ENCODE measurements around the gene MPP1.

MPP1 gene

DNA sequence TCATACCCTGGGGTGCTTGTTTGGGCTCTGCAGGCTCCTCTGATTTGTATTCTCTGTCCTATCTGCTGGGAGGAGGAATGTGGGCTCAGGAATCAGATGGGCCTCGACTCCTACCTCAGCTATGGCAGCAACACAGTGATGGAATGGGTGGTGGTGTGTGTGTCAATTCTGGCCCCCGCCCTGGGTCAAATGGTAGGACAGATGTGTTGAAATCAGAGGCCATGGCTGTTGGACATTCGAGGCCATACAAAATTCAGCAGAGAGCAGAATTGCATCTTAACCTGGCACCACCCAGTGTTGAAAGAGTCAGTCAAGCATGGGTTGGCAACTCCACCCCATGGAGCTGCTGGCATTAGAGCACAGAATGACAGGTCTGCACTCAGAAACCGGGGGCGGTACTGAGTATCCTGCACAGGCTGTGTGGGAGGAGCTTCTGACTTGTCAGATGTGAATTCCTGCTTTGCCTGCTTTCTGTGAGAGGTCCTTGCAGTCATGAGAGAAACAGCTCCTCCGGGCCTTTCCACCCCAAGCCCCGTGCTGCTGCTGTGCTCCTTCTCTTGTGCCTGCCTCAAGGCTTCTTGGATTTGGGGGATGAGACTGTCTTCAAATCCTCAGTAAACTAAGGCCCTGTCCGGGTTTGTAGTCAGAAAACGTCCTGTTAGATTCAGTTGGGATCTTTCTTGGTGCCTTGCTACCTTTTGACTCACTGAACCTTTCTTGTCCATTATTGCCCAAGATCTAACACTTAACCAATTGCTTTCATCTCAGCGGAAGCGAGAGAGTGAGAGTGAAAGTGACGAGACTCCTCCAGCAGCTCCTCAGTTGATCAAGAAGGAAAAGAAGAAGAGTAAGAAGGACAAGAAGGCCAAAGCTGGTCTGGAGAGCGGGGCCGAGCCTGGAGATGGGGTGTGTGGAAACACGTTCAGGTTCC lies 29.6 kb downstream of the MPP1 start:
- peak in 1 of 2 donors; percentile 23 for DNase-seq (ENCODE audit: extremely low read depth in 1 of 2, low read depth in 1 of 2)

DNA sequence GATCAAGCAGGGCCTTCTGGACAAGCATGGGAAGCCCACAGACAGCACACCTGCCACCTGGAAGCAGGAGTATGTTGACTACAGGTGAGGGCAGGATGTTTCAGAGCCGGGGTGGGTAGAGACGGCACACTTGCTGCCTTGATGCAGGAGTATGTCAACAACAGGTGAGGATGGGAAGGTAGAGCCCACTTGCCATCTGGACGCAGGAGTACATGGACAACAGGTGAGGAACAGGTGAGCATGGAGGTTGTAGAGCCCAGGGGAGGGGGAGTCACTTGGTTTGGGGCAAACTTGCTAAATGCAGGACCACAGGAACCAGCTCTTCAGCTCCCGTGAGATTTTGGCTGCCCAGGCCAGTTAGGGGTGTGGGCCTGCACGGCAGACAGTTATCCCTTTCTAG lies 30.7 kb downstream of the MPP1 start:
- DNase-seq (ENCODE audit: extremely low read depth in 1 of 2, low read depth in 1 of 2): no peak

DNA sequence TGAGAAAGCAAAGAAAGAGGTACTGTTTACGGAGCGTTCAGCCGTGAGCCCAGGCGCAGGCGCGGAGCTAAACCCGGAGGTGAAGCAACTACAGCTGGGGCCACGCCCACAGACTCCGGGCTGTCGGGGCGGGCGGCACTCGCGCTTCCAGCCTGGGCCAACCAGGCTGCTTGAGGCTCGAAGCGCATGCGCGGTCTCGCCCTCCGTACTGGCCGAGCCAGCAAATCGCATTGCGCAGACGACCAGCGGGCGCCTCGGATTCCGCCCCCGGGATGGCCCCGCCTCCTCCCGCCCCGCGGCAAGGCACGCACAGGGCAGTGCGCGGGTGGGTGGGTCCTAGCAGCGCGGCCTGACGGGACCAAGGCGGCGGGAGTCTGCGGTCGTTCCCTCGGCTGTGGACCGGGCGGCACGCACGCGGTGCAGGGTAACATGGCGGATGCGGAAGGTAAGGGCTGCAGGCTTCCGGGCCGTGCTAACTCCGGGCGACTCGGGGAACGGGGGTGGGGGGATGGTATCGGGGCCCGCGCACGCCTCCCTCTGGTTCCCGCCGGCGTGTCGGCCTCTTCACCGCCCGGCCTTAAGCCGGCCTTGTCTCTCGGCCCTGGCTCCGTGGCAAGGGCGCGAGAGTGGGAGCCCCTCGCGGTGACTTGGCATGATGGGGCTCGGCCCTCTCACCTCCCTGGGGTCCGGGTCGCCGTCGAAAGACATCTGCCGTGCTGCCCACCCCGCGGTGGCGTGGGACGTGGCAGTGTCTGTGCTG lies 42.6 kb downstream of the MPP1 start, which contains the start of gene DKC1:
Gene DKC1, plus strand, starts transcription at position 328 of the 760 bp plus-strand sequence. Its CDS starts 102 bp downstream, at position 430.
- DNase-seq (ENCODE audit: extremely low read depth in 1 of 2, low read depth in 1 of 2): peak; percentile 91 to 92

DNA sequence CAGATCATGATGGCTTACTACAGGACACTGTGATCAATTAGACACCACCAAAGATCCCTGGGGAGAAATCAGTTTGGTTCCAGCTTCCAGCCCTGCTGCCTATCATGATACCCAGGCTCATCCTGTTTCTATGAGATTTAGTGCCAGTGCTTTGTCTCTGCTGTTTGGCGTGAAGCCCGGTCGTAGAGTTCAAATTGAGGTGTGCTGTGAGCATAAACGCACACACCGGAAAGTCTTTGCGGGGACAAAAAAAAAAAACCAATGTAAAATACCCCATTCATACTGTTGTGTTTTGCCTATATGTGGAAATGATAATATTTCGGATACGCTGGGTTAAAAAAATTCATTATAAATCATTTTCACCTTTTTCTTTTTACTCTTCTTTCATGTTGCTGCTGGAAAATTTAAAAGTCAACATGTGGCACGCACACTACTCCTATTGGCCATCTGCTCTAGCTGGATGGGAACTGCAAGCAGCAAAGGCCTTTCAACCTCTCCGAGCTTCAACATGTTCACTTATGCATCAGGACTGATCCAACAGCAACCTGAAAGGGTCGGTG lies 43.2 kb downstream of the MPP1 start:
- DNase-seq (ENCODE audit: extremely low read depth in 1 of 2, low read depth in 1 of 2): no peak

DNA sequence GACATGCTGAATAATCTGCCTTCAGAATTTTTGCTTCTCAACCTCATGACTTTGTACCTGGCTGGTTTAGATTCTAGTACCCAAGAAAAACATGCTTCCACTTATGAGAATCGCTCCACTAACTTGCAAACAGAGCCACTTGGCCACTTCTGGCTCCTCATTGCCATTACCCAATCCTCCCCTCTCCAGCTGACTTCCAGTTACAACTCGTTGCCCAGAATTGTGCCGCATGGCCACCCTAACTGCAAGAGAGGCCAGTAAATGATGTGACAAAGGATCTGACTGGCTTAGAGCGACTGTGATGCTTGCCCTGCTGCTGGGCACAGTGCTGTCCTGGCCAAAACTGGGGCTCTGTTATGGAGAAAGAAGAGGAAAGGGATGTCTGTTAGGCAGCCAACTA lies 46.6 kb downstream of the MPP1 start:
- DNase-seq (ENCODE audit: extremely low read depth in 1 of 2, low read depth in 1 of 2): no peak

DNA sequence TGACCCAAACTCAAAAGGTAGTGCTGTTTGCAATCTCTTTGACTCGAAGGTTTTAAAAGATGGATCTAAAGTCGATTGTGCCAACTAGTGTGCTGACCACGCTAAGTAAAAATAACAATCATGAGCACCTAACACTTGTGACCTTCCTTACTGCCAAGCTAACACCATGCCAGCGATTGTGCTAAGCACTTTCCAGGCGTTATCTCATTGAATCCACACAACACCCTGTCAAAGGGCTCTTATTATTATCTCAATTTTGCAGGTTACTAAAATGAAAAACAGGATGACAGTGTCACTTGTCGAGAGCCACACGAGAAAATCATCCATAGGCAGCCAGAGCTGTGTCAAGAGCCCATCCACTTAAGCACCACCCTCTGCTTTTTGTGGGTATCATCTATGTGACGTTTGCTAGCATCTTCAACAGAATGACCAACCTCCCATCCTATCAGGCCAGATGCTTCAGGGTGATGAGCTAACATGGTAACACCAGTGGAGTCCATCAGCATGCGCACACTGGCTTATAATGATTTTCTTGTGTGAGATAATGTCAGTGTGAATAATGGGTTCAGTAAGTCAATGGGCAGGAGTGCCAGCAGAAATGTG lies 53.5 kb downstream of the MPP1 start:
- DNase-seq (ENCODE audit: extremely low read depth in 1 of 2, low read depth in 1 of 2): no peak

DNA sequence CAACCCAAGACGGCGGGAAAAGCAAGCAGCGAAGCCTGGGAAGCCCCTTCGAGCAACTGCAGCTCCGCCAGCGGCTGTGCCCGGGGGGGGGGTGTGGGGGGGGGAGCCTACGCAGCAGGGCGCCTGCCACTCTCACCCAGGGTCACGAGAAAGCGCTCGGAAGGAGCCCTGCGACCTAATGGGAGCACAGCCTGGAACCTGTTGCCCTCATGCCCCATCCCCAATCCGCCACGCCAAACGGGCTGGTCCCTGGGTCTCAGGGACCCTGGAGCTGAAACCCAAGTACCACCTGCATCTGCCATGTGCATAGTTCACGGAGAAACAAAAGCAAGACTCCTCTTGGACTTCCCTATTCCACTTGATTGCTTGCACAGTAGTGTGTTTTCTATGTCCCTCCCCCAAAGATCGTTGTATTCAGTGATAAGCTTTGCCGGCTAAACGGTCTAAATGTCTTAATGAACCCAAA lies 54.0 kb downstream of the MPP1 start:
- DNase-seq (ENCODE audit: extremely low read depth in 1 of 2, low read depth in 1 of 2): no peak

DNA sequence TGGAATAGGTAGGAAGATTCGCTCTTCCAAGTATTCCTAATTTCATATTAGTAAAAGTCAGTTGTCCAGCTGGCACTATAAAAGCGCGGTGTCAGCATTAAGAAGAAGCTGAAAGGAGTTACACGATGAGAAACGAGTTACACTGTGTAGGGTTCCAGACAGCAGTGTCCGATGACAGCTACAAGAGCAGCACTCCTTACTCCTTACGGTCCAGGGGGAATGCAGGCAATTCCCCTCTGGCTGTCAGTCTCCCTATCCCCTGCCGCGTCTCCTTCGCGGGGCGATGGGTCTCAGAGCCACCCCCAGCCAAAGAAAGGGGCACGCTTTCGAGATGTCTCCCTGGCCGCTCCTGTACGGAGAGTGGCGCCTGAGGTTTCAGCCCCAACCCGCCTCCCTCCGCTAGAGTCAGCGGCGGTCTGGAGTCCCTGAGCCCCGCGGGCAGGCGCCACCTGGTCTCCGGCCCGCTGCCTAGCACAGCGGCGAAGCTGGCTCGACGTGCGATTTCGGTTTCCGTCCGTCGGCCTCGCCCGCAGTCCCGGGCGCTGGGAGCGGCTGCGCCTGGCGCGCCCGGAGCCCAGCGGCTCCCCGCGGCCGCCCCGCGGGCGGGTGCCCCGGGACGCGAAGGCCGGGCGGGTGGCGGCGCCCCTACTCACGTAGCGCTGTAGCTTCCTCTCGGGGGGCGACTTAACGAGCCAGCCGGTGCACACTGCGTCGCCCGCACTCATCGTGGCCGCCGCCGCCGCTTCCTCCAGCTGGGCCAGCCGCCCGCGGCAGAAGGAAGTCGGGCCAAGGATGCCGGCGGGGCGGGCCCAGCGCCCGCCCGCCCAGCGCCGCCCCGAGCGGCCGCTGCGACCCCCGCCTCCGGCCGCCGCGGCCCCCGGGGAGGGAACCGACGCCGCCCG lies 54.7 kb downstream of the MPP1 start, which contains the start of gene GAB3:
Gene GAB3, minus strand, starts transcription at position 777 of the 902 bp plus-strand sequence. Its CDS starts 52 bp downstream, at position 725.
- no peak for DNase-seq (ENCODE audit: extremely low read depth in 1 of 2, low read depth in 1 of 2)

DNA sequence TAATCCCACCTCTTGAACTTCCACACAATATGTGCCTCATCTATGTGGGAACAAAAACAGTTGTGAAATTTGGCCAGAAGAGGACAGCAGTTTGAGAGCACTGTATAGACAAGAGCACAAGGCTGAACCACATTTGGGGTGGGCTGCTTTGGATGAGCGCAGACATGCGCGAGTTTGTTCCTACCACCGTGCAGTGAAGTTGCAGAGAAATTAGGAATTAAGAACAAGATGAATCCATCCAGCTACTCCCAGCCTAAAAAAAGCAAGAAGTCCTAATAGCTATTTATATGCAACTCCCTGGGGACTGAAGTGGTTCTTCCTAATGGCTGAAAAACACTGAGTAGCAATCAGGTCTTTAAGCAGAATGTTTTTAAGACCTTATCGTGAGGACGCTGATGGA lies 55.4 kb downstream of the MPP1 start:
- no peak for DNase-seq (ENCODE audit: extremely low read depth in 1 of 2, low read depth in 1 of 2)

DNA sequence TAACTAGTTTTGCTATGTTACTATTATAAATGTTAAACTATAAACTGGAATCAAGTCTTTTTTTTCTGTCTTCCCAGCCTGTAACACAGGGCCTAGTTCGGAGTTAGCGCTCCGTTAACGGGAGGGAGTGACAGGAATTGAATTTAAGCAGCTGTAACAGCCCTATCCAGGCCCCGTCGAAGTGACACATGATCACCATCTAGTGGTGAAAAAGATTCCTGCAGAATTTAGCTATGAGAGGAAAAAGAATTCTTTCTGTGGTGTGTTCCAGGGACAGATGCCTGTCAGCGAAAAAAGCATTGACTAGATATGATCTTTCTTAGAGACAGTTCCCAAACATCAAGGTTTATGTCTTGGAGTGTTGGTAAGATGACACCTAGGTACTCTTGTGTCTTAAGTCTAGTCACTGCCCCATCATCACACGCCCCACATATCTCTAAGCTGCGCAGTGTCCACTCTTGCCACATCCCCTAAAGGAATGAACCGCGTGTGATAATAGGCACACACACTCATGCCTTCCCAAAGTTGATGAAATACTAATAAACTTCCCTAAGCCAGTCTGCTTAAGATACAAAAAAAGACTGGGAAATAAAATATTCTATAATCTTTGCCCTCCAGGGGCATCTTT lies 56.5 kb downstream of the MPP1 start:
- no peak for DNase-seq (ENCODE audit: extremely low read depth in 1 of 2, low read depth in 1 of 2)

DNA sequence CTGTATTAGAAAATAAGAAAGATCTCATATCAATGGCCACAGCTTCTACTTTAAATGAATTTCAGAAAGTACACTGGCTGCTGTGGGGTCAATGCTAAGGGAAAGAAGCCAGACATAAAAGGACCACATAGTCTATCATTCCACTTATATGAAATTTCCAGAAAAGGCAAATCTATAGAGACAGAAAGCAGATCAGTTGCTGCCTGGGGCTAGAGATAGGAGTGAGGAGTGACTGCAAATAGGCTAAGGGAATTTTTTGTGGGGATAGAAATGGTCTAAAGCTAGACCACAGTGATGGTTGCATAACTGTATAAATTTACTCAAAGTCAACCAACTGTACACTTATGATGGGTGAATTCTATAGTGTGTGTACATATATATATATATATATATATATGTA lies 62.7 kb downstream of the MPP1 start:
- DNase-seq (ENCODE audit: extremely low read depth in 1 of 2, low read depth in 1 of 2): no peak

DNA sequence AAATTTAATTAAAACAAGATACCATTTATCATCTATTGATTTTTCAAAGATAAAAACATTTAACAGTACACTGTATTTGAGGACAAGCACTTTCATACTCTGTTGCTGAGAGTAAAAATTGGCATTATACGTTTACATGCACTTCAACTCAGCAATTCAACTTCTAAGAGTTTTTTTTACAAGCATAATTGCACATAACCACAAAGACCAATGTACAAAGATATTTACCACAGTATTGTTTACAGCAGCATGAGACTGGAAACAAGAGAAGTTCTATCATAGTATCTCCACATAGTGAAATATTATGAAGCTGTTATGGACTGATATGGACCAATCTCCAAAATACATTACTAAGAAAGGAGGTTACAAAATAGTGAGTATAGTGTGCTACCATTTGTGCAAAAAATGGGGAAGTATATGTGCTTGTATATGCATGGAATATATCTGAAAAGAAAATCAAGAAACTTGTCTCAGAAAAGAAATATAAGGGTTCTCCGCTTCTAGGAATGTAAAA lies 65.3 kb downstream of the MPP1 start:
- DNase-seq (ENCODE audit: extremely low read depth in 1 of 2, low read depth in 1 of 2): no peak

DNA sequence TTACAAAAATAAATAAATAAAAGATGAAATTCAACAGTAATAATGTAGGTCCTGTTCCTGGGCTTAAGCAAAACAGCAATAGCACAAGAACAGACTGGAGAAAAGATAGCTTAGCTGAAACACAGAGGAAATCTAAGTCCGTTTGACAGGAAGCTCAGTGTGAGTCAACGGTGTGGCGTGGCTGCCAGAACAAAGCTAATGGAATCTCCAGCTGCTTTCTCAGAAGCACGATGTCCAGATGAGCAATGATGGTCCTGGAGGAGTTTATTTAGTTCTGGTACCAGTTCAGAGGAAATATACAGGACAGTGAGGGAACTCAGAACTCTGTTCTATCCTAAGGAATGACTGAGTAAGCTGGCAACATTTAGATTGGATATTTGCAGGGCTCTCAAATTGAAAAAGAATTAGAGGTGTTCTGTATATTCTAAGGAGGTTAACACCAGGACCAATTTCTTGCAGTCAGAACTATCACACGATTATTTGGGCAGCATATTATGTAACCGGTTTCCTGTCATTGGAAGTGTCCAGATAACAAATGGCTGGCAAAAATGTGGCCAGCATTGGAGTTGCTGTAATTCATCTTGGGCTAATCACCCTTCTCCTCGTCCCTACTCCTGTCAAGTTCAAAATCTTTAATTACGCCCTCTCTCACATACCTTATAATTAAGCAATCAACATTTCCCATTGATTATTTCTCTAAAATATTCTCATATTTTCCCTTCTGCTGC lies 67.1 kb downstream of the MPP1 start:
- DNase-seq (ENCODE audit: extremely low read depth in 1 of 2, low read depth in 1 of 2): no peak

DNA sequence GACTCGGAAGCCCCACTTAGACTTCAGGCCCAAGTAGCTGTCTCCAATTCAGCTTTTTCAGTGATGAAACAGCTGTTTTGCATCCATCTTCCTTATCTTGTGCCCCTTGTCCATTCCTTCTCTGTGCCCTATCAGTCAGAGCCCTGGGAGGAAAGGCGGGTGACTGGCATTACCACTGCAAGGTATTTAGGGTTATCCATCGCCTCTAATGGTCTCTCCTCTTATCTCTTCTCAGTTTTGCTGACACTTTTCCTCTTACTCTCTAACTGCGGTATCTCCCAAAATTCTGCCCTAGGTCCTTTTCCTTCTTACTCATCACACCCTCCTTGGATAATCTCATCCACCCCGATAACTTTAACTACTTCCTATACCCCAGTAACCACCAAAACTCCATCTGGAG lies 68.1 kb downstream of the MPP1 start:
- DNase-seq (ENCODE audit: extremely low read depth in 1 of 2, low read depth in 1 of 2): no peak

DNA sequence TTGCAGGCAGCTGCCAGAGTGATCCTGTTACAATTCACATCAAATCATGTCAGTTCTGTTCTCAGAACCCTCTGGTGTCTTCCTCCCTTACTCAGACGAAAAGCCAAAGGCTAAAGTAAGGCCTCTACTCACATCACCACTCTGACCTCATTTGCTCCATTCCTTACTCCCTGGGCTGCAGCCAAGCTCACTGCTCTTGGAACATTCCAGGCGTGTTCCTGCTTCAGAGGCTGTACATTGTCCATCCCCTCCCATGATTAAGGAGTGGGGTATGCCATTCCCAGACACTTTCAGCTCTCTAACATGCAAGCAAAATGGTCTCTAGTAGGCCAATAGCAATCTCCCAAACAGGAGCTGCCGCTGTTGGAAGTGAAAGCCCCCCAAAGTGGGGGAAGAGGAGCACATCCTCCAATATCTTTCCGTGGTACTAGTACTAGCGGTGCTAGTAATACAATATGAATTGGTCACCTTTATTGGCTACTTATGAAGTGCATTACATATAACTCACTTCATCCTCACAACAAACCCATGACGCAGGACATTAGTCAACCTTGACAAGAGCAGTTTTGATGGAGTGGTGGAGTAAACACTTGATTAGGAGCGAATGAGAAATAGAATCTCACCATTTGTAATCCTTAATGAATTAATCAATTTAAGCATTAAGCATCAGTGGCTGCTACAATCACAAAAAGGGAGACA lies 69.4 kb downstream of the MPP1 start:
- DNase-seq (ENCODE audit: extremely low read depth in 1 of 2, low read depth in 1 of 2): no peak

DNA sequence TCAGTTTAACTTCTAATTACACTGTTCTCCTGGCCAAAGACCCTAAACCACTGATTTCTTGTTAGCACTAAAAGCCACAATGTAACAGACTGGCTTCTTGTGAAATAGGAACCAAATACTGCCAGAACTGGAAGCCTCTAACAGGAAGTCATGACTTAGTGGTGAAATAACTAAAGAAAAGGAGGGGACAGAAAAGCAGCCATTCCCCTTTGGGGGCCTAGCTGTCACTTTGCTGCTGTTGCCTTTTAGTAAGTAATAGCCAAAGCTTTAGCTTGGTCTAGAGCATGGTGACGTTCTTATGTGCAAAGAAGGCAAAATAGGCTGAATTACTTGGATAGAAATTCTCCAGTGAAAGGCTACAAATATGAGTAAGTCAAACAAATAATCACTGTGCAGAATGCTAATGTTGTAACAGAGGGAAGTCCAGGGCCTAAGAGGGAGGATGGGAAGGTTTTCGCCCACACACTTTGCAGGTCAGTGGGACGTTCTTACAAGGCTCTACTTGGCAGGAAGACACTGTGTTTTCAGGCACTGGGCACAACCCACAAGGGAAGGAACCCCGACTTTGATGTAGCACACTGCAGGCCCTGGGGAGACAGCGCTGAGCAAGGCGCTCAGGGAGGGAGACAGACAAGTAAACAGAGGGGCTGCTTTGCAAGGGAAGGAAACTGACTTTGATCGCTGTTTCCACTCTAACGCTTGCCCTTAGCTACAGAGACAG lies 71.1 kb downstream of the MPP1 start:
- no peak for DNase-seq (ENCODE audit: extremely low read depth in 1 of 2, low read depth in 1 of 2)

DNA sequence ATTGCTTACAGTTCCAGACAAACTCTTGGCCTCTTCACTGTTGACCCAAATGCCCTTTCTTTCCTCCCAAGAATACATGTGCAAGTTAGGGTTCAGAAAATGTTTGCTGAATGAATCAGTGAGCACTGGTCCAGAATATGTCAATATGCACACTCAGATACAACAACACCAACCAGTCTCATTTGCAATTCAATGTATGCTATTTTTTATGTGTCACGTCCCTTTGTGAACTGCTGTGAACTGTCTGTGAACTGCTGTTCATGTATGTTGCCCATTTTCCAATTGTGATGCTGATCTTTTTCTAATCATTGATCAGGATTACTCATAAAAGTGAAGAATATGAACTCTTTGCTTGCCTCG lies 72.2 kb downstream of the MPP1 start:
- DNase-seq (ENCODE audit: extremely low read depth in 1 of 2, low read depth in 1 of 2): no peak

Measured in stimulated activated CD8-positive, alpha-beta memory T cell treated with anti-CD3 and anti-CD28 coated beads, Interleukin-7, amount 100 ng/mL, for 48 hours (primary cell).